Activated naive CD8-positive, alpha-beta T cell treated with anti-CD3 and anti-CD28 coated beads, Interleukin-2, amount 10 ng/mL, durations not matched to agents 7 days and 5 days (primary cell): ENCODE results near the gene DOLPP1. TPM values are rescaled to one million over a fixed set of nuclear protein-coding genes. Genes with fewer than 3 reads are reported as not detected.

Experiments used
- ATAC-seq: fragments of 150-1000 bp; cut with Tn5 transposase; one replicate; pipeline ENCODE4 v1.10.0; 2021; ENCODE audit warnings: low read depth, moderate library complexity
- POLR2A ChIA-PET: fragments of 350-600 bp; sonication (Branson Sonifier 250); formaldehyde crosslinking; loops from one replicate; lab custom pipeline; 2021; ENCODE audit warnings: antibody characterized with exemption; lab: Charles Lee
- DNase-seq: peaks from one replicate; pipeline ENCODE4 v3.0.0; 2021
- H3K27ac Mint-ChIP-seq: one replicate; pipeline ENCODE4 v1.8.0; 2022; ENCODE audit warnings: mild to moderate bottlenecking, mixed read lengths
- H3K27me3 Mint-ChIP-seq: one replicate; pipeline ENCODE4 v1.8.0; 2022; ENCODE audit warnings: mild to moderate bottlenecking, moderate library complexity, mixed read lengths
- H3K36me3 Mint-ChIP-seq: one replicate; pipeline ENCODE4 v1.8.0; 2021; ENCODE audit warnings: mild to moderate bottlenecking, mixed read lengths
- H3K4me1 Mint-ChIP-seq: one replicate; pipeline ENCODE4 v1.8.0; 2021; ENCODE audit warnings: mixed read lengths
- H3K4me3 Mint-ChIP-seq: one replicate; pipeline ENCODE4 v1.8.0; 2022; ENCODE audit warnings: mild to moderate bottlenecking, moderate library complexity, mixed read lengths
- H3K9me3 Mint-ChIP-seq: one replicate; pipeline ENCODE4 v1.8.0; 2021; ENCODE audit warnings: mixed read lengths
- total RNA-seq, 2 experiments: library from RNA; stranded (reverse); gene quantifications; one replicate each; pipeline ENCODE4 v1.2.3, GENCODE V29; 2021

Gene DOLPP1
- total RNA-seq, 2 experiments from 2014 or later, result 17.4 to 21.6 TPM

- no peak for ATAC-seq
These were observed 52.2 kb downstream of the DOLPP1 start for GRCh38 chr9:129133082-129133481.

GRCh38 chr9:129135476-129135875 is 54.6 kb downstream of the DOLPP1 start:
- DNase-seq (no peak), ATAC-seq (no peak)
- Mint-ChIP-seq H3K4me3 (no peak overlapping the region), H3K27ac (no peak overlapping the region), H3K36me3 (peaks cover 9% of the 10 kb centered on the region), H3K9me3 (no peaks in the 10 kb centered on the region), H3K4me1 (peaks cover 16% of the 10 kb centered on the region), H3K27me3 (no peaks in the 10 kb centered on the region)
- POLR2A ChIA-PET, result no interaction called here

More at GRCh38 chr9:129133082-129133481, 52.2 kb downstream of the DOLPP1 start:
- no peak overlapping the region for H3K27ac Mint-ChIP-seq
- peaks cover 4% of the 10 kb centered on the region for H3K4me1 Mint-ChIP-seq
- H3K36me3 Mint-ChIP-seq, result peaks cover 14% of the 10 kb centered on the region
- no peak overlapping the region for H3K4me3 Mint-ChIP-seq
- DNase-seq, result no peak
- POLR2A ChIA-PET, result interaction anchor here (0.8 kb wide), 1 partner anchor 45 kb away, joined by 3 read pairs; the partner anchor contains the start of gene IER5L
- no peaks in the 10 kb centered on the region for H3K9me3 Mint-ChIP-seq
- H3K27me3 Mint-ChIP-seq, result no peaks in the 10 kb centered on the region

- Mint-ChIP-seq H3K27ac (no peak overlapping the region), H3K4me3 (no peak overlapping the region), H3K36me3 (peaks cover 9% of the 10 kb centered on the region), H3K4me1 (peaks cover 24% of the 10 kb centered on the region), H3K9me3 (no peaks in the 10 kb centered on the region), H3K27me3 (no peaks in the 10 kb centered on the region)
- POLR2A ChIA-PET, result no interaction called here
- DNase-seq (no peak), ATAC-seq (no peak)
These were observed 55.6 kb downstream of the DOLPP1 start for GRCh38 chr9:129136446-129137035.

- H3K27me3 Mint-ChIP-seq, result no peaks in the 10 kb centered on the region
- DNase-seq (no peak), ATAC-seq (no peak)
- no peak overlapping the region for H3K4me3 Mint-ChIP-seq
- POLR2A ChIA-PET, result interaction anchor here (0.6 to 6.4 kb wide), 3 partner anchors 39 to 469 kb away, joined by 3 to 44 read pairs (median 3); partner anchors contain the start of gene IER5L
- no peaks in the 10 kb centered on the region for H3K9me3 Mint-ChIP-seq
- H3K36me3 Mint-ChIP-seq, result peaks cover 8% of the 10 kb centered on the region
- H3K27ac Mint-ChIP-seq, result no peak overlapping the region
- peaks cover 25% of the 10 kb centered on the region for H3K4me1 Mint-ChIP-seq
These were observed 56.6 kb downstream of the DOLPP1 start for GRCh38 chr9:129137292-129138143.

- H3K27me3 Mint-ChIP-seq, result no peaks in the 10 kb centered on the region
- POLR2A ChIA-PET, result interaction anchor here (0.6 to 6.4 kb wide), 3 partner anchors 38 to 469 kb away, joined by 3 to 44 read pairs (median 3); partner anchors contain the start of gene IER5L
- H3K27ac Mint-ChIP-seq, result no peak overlapping the region
- H3K4me3 Mint-ChIP-seq, result no peak overlapping the region
- H3K4me1 Mint-ChIP-seq, result peaks cover 27% of the 10 kb centered on the region
- ATAC-seq (no peak), DNase-seq (no peak)
- H3K36me3 Mint-ChIP-seq, result peaks cover 14% of the 10 kb centered on the region
- no peaks in the 10 kb centered on the region for H3K9me3 Mint-ChIP-seq
These were observed 57.2 kb downstream of the DOLPP1 start for GRCh38 chr9:129138144-129138462.

GRCh38 chr9:129138476-129139232 is 57.7 kb downstream of the DOLPP1 start:
- DNase-seq (peak; percentile 48), ATAC-seq (no peak)
- POLR2A ChIA-PET, result interaction anchor here (0.6 to 6.4 kb wide), 7 partner anchors 31 to 487 kb away, joined by 3 to 44 read pairs (median 4); partner anchors contain the start of genes IER5L and NTMT1
- peaks cover 14% of the 10 kb centered on the region for H3K36me3 Mint-ChIP-seq
- H3K4me1 Mint-ChIP-seq, result peaks cover 28% of the 10 kb centered on the region
- no peaks in the 10 kb centered on the region for H3K9me3 Mint-ChIP-seq
- peak overlapping the region; percentile 98 for H3K27ac Mint-ChIP-seq
- H3K27me3 Mint-ChIP-seq, result no peaks in the 10 kb centered on the region
- H3K4me3 Mint-ChIP-seq, result peak overlapping the region; percentile 87

GRCh38 chr9:129139233-129139992 is 58.5 kb downstream of the DOLPP1 start:
- POLR2A ChIA-PET, result interaction anchor here (0.8 to 6.4 kb wide), 14 partner anchors 12 to 664 kb away, joined by 3 to 44 read pairs (median 4); partner anchors contain the start of genes DOLPP1, IER5L, NTMT1 and SPTAN1
- ATAC-seq, result peak; percentile 41
- peak overlapping the region; percentile 98 for H3K27ac Mint-ChIP-seq
- peak overlapping the region; percentile 87 for H3K4me3 Mint-ChIP-seq
- H3K36me3 Mint-ChIP-seq, result peaks cover 17% of the 10 kb centered on the region
- H3K27me3 Mint-ChIP-seq, result no peaks in the 10 kb centered on the region
- DNase-seq, result peak; percentile 68
- peaks cover 28% of the 10 kb centered on the region for H3K4me1 Mint-ChIP-seq
- H3K9me3 Mint-ChIP-seq, result no peaks in the 10 kb centered on the region

- Mint-ChIP-seq H3K4me3 (peak overlapping the region; percentile 87), H3K27ac (peak overlapping the region; percentile 98), H3K36me3 (peaks cover 17% of the 10 kb centered on the region), H3K27me3 (no peaks in the 10 kb centered on the region), H3K4me1 (peaks cover 28% of the 10 kb centered on the region), H3K9me3 (no peaks in the 10 kb centered on the region)
- DNase-seq (peak; percentile 66), ATAC-seq (peak; percentile 86)
- POLR2A ChIA-PET, result interaction anchor here (0.6 to 6.4 kb wide), 17 partner anchors 12 to 664 kb away, joined by 3 to 44 read pairs (median 3); partner anchors contain the start of genes DOLPP1, IER5L, NTMT1 and SPTAN1
These were observed 59.1 kb downstream of the DOLPP1 start for GRCh38 chr9:129139993-129140396.

Other genes with a start within 250 kb of the DOLPP1 start
- gene KYAT1, start 199.2 kb upstream of the DOLPP1 start, total RNA-seq, result 10 to 100 TPM; 14.9 to 16.3 TPM
- gene LRRC8A, start 199.0 kb upstream of the DOLPP1 start, total RNA-seq, result 10 to 100 TPM; 24.1 to 25.9 TPM
- 1 to 10 TPM; 1.4 to 1.6 TPM for gene PHYHD1, start 160.1 kb upstream of the DOLPP1 start, total RNA-seq
- gene DOLK, start 133.5 kb upstream of the DOLPP1 start, total RNA-seq, result 1 to 10 TPM; 9.4 to 9.5 TPM
- gene NUP188, start 133.4 kb upstream of the DOLPP1 start, total RNA-seq, result 10 to 100 TPM; 64.2 to 65.3 TPM
- gene SH3GLB2, start 52.8 kb upstream of the DOLPP1 start, total RNA-seq, result 100 to 1,000 TPM in 1 of 2 experiments, 10 to 100 TPM in 1; 98.7 to 104 TPM
- gene MIGA2, start 44.5 kb upstream of the DOLPP1 start, total RNA-seq, result 10 to 100 TPM; 62.1 to 66.0 TPM
- 10 to 100 TPM; 19.5 to 22.7 TPM for gene CRAT, start 29.7 kb downstream of the DOLPP1 start, total RNA-seq
- gene PTPA, start 30.3 kb downstream of the DOLPP1 start, total RNA-seq, result 10 to 100 TPM; 88.3 to 91.0 TPM
- gene IER5L, start 97.2 kb downstream of the DOLPP1 start, total RNA-seq, result 1 to 10 TPM; 8.6 to 8.8 TPM